Ishikawa (cell line): Measurements from ENCODE around the gene IGSF3.

Source experiments
- CEBPB ChIP-seq: IDR thresholded peaks from 2 replicates; pipeline ENCODE4 v1.6.1; 2012
- CREB1 ChIP-seq: IDR thresholded peaks from 2 replicates; pipeline ENCODE4 v1.6.1; 2012; ENCODE audit warnings: low read depth
- EGR1 ChIP-seq: IDR thresholded peaks from 2 replicates; pipeline ENCODE4 v1.6.1; 2012
- EP300 ChIP-seq: IDR thresholded peaks from 2 replicates; pipeline ENCODE4 v1.6.1; 2012; ENCODE audit warnings: borderline replicate concordance
- FOXM1 ChIP-seq: IDR thresholded peaks from 2 replicates; pipeline ENCODE4 v1.6.1; 2012; ENCODE audit warnings: low read depth, borderline replicate concordance
- MAX ChIP-seq: IDR thresholded peaks from 2 replicates; pipeline ENCODE4 v1.6.1; 2012
- NFIC ChIP-seq: IDR thresholded peaks from 2 replicates; pipeline ENCODE4 v1.6.1; 2012
- RAD21 ChIP-seq: IDR thresholded peaks from 2 replicates; pipeline ENCODE4 v1.6.1; 2012; ENCODE audit warnings: low read depth
- REST ChIP-seq: IDR thresholded peaks from 2 replicates; pipeline ENCODE4 v1.6.1; 2012; ENCODE audit warnings: low read depth, mild to moderate bottlenecking
- TAF1 ChIP-seq: IDR thresholded peaks from 2 replicates; pipeline ENCODE4 v1.6.1; 2012; ENCODE audit warnings: low read depth, mild to moderate bottlenecking
- TCF12 ChIP-seq: IDR thresholded peaks from 2 replicates; pipeline ENCODE4 v1.6.1; 2012; ENCODE audit warnings: low read depth
- TEAD4 ChIP-seq: IDR thresholded peaks from 2 replicates; pipeline ENCODE4 v1.6.1; 2012
- USF1 ChIP-seq: IDR thresholded peaks from 2 replicates; pipeline ENCODE4 v1.6.1; 2012
- YY1 ChIP-seq: IDR thresholded peaks from 2 replicates; pipeline ENCODE4 v1.6.1; 2012; ENCODE audit warnings: low read depth
- ZBTB7A ChIP-seq: IDR thresholded peaks from 2 replicates; pipeline ENCODE4 v1.6.1; 2012; ENCODE audit warnings: low read depth

Gene IGSF3

DNA sequence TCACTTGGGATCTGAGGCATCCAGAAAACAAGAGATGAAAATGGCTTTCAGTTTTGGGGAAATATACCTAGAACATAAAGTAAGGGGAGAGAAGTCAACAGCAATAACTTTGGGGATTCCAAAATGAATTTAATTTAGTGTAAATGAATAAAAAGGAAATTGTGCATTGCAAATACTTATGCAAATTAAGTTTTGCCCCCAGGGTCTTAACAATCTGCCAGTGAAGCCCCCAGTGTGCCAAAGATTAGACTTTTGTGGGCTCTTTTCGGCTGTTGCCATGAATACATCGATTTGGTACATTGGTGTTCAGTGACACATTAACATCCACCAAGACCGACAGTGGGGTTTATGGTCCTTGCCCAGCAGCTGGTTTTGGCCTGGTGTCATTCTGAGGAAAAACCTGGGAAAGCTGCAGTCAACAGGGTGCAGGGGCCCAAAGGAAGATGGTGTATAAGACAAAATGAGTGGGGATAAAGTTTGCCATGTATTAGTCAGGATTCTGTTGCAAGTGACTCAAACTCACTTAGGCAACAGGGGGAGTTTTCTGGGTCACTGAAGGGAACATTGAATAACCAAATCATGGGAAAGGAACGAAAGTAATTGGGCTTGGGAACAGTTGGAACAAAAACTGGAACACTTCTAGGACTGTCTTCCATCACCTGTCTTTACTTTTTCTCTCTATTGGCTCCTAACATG lies 30.2 kb upstream of the IGSF3 start:
- TF ChIP-seq RAD21 (no peak), FOXM1 (no peak), YY1 (no peak), CEBPB (no peak), EGR1 (no peak), TAF1 (no peak), MAX (no peak), NFIC (no peak), REST (no peak), TCF12 (no peak), ZBTB7A (no peak), USF1 (no peak), TEAD4 (no peak), EP300 (no peak), CREB1 (no peak)

DNA sequence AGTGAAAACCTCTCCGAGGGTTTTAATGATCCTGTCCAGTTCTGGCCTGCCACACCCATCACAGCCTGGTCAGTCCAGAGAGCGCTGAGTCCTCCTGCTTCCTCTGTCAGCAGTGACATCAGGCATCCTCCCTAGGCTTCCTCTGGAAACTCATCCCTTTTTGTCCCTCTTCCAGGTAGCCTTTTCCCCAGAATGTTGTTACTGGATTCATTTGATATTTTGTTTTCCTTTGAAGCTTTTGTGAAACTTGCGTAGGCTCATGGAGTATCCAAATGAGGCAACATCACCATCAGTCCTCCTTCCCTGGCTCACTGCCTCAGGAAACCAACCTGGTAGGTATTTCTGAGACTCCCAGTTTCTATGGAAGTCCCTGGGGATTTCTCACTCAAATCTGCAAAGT lies 27.0 kb upstream of the IGSF3 start:
- no peak for TF ChIP-seq REST
- TF ChIP-seq TAF1, result no peak

GRCh38 chr1:116693759-116694480 lies 26.4 kb upstream of the IGSF3 start:
- no peak for TF ChIP-seq MAX

DNA sequence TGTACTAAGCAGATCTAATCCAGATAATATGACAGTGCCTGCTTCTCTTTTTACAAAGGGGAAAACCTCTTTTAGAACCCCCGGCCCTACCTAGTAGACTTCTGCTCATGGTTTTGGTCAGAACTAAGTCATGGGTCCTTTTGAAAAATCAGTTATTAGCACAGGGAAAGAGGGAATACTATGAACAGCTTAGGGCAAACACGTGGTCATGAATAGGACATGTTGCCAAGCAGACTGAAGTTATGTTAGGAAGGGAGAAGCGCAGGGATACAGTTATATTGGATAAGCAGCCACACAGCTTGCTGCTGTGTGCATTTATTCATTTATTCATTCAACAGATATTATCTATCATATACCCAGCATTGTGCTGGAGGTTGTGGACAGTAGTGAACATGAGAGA lies 25.3 kb upstream of the IGSF3 start:
- TF ChIP-seq YY1 (no peak), RAD21 (no peak), EP300 (no peak), TEAD4 (no peak), TCF12 (no peak), TAF1 (no peak), REST (no peak), EGR1 (no peak), CREB1 (no peak), FOXM1 (no peak), USF1 (no peak), MAX (no peak), NFIC (no peak), ZBTB7A (no peak), CEBPB (no peak)
